Lower leg skin (tissue), 4 donors: ENCODE data around the gene ESR2. TPM values are rescaled to one million over a fixed set of nuclear protein-coding genes. Genes with fewer than 3 reads are reported as not detected.

ENCODE experiments used
- DNase-seq, 2 donors: peaks; one replicate each; pipeline ENCODE4 v3.0.0-alpha.2; 2019; ENCODE audit warnings: low spot score in 2 of 2
- H3K4me3 ChIP-seq: fragments of 200-600 bp; sonication (generic); 2 replicates; pipeline ENCODE4 v1.5.1; 2017; ENCODE audit warnings: mild to moderate bottlenecking, low read depth; ENCODE audit not compliant: poor library complexity, severe bottlenecking
- POLR2A ChIP-seq, 2 donors: fragments of 450-650 bp; IDR thresholded peaks; one replicate each; pipeline ENCODE4 v1.6.1; 2016 to 2017; ENCODE audit warnings: antibody characterized with exemption in 2 of 2, mild to moderate bottlenecking in 1 of 2, moderate library complexity in 1 of 2
- WGBS, 2 donors: methylation state at CpG; one replicate each; pipeline ENCODE4 v1.1.5; 2018; 5-methylcytosine and 5-hydroxymethylcytosine counted together
- intact Hi-C: fragments of 100-400 bp; cut with DNase I; formaldehyde crosslinking; loops from one replicate; pipeline ENCODE4 v1.15.0; 2023; ENCODE audit warnings: low total_unique reads
- total RNA-seq, 4 donors: library from RNA; depleted of rRNA; stranded (reverse); fragments of >200 nt; gene quantifications; one replicate each; pipeline ENCODE4 v1.1.0, GENCODE V29; 2016
- TF ChIP-seq, protein P1 (sequence below), 3 donors: fragments of 450-650 bp; IDR thresholded peaks; one replicate each; pipeline ENCODE4 v1.5.1; 2016; ENCODE audit warnings: antibody characterized with exemption in 3 of 3, mild to moderate bottlenecking in 3 of 3, moderate library complexity in 2 of 3

ESR2 gene
- total RNA-seq, 4 donors from 2014 or later, result 0.08 to 0.65 (median 0.22) TPM

DNA sequence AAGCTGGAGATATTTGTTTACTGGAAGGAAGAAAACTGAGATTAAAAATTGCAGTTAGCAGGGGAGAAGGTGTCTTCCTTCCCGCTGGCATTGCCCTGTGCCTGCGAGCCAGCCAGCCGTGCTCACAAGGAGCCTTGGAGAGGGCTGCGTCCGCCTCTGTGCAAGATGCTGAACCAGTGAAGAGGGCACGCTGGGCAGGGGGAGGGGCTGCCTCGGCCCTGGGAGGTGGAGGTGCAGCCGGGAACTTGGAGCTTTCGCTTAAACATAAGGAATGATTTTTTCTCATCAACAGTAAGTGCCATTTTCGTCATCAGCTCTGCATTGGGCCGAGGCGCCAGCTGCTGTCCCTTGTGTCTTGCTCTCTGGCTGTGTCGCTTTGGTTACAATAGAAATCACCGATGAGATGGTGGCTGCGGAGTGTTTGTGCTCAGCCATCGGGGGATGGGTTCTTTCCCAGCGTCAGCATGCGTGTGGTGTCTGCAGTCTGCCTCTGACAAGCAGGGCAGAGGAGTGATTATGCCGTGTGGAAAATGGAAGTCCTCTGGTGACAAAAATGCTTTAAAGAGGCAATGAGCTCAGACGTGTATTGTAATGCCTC, 97.3 kb downstream of the ESR2 start:
- no peak overlapping the region for H3K4me3 ChIP-seq
- 41 to 54% methylated on average over 20 of the region's 20 CpGs for WGBS, 2 donors
- TF ChIP-seq POLR2A (IDR thresholded peaks at IDR 0.05), result no peak
- TF ChIP-seq, protein P1, sequence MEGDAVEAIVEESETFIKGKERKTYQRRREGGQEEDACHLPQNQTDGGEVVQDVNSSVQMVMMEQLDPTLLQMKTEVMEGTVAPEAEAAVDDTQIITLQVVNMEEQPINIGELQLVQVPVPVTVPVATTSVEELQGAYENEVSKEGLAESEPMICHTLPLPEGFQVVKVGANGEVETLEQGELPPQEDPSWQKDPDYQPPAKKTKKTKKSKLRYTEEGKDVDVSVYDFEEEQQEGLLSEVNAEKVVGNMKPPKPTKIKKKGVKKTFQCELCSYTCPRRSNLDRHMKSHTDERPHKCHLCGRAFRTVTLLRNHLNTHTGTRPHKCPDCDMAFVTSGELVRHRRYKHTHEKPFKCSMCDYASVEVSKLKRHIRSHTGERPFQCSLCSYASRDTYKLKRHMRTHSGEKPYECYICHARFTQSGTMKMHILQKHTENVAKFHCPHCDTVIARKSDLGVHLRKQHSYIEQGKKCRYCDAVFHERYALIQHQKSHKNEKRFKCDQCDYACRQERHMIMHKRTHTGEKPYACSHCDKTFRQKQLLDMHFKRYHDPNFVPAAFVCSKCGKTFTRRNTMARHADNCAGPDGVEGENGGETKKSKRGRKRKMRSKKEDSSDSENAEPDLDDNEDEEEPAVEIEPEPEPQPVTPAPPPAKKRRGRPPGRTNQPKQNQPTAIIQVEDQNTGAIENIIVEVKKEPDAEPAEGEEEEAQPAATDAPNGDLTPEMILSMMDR (IDR thresholded peaks at IDR 0.05), result no peak
- intact Hi-C loops, result no loop called here
- DNase-seq, result no peak

DNA sequence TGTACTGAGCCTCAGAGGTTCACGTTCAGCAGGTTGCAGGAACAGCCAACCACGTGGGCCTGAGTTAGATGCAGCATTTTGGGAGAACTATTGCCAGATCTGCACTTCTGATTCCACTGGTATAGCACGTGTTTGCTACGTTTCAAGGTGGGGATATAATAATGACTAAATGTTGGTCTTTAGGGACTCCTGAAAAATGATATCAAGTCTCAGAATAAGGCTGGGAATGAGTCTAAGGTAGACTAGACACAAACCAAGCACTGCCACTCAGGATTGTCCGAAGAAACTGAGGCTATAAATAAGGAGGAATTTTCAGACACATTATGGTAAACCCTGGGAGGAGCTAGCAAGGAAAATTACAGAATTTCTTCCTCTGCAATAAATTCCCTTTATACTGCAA, 98.1 kb downstream of the ESR2 start:
- 73 to 91% methylated on average over 5 of the region's 5 CpGs for WGBS, 2 donors
- no peak for TF ChIP-seq POLR2A (IDR thresholded peaks at IDR 0.05)
- TF ChIP-seq, protein P1 (IDR thresholded peaks at IDR 0.05), result no peak
- no peak overlapping the region for H3K4me3 ChIP-seq
- intact Hi-C loops, result no loop called here
- no peak for DNase-seq

DNA sequence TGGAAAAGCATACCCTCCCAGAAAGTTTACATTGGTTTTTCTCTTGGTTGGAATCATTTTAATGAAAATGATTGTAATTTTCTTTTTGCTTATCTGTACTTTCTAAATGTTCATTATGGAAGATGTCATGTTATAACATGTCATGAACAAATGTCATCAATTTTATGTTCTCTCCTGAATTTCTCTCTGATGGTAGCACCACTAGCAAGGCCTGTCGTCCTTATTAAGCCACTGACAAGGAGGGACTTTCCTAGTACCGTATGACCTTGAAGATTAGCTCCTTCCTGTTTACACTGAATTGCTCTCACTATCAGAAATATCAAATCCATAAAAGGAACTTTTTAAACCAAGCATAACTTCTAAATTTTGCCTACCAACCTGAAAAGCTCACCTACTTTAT, 99.0 kb downstream of the ESR2 start:
- TF ChIP-seq, protein P1 (IDR thresholded peaks at IDR 0.05), result no peak
- no peak for TF ChIP-seq POLR2A (IDR thresholded peaks at IDR 0.05)
- intact Hi-C loops, result no loop called here
- DNase-seq, result no peak
- H3K4me3 ChIP-seq, result no peak overlapping the region
- WGBS, 2 donors, result 33 to 36% methylated on average over 2 of the region's 2 CpGs

DNA sequence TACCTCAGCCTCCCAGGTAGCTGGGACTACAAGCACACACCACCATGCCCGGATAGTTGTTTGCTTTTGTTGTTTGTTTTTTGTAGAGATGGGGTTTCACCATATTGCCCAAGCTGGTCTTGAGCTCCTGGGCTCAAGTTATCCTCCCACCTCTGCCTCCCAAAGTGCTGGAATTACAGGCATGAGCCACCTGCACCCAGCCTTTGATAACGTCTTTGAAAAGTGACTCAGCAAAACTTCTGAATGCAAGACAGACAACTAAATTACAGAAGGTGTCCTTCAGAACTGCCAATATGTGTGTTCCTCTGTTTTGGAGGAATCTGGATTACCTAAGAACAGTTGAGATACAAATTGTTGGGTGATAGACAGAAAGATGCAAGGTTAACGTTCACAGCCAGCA, 99.8 kb downstream of the ESR2 start:
- H3K4me3 ChIP-seq, result no peak overlapping the region
- intact Hi-C loops, result no loop called here
- no peak for DNase-seq
- no peak for TF ChIP-seq POLR2A (IDR thresholded peaks at IDR 0.05)
- TF ChIP-seq, protein P1 (IDR thresholded peaks at IDR 0.05), result no peak
- WGBS, 2 donors, result 71 to 79% methylated on average over 3 of the region's 3 CpGs

DNA sequence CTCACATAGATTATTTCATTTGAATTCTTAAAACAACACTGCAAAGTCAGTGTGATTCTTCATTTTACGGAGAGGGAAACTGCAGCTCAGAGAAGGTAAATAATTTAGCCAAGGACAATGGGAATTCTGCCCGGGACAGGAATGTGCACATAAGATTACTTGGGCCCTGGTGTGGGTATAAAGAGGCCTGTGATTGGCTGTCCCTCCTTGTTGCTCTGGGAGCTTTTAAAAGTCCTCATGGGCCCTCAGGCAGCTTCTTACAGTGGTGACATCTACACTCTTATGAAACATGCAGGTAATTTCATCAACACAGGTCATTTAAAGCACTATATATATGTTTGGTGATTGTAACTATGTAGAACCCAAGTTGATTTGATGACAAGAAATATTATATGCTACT, 100.3 kb downstream of the ESR2 start:
- no peak for DNase-seq
- TF ChIP-seq, protein P1 (IDR thresholded peaks at IDR 0.05), result no peak
- TF ChIP-seq POLR2A (IDR thresholded peaks at IDR 0.05), result no peak
- intact Hi-C loops, result no loop called here
- 88 to 90% methylated on average over 2 of the region's 2 CpGs for WGBS, 2 donors
- no peak overlapping the region for H3K4me3 ChIP-seq

DNA sequence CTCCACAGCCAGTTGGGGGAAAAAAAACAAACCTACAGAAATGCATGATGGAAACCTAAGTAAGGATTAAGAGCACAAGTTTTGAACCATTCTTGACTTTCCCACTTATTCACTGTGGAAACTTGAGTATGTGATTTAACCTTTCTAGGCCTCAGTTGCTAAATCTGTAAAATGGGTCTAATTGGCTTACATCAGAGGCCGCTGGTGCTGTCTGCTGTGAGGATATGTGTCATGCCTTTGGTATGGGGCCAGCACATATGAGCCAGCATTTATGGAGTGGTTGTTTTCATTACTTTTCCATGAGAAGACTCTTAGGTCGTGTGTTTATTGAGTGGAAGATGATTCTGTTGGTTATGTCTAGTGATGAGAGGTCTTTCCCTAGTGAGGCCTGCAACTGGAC, 102.4 kb downstream of the ESR2 start:
- intact Hi-C loops, result no loop called here

More for the DNA sequence above, 102.4 kb downstream of the ESR2 start:
- no peak for TF ChIP-seq POLR2A (IDR thresholded peaks at IDR 0.05)
- TF ChIP-seq, protein P1 (IDR thresholded peaks at IDR 0.05), result no peak
- WGBS, 2 donors, result 52 to 85% methylated on average over 2 of the region's 2 CpGs
- DNase-seq, result no peak
- no peak overlapping the region for H3K4me3 ChIP-seq
